T47D (cell line): ENCODE results near the gene FHIT.
A peak's percentile ranks its signal among the peaks of the same experiment; 100 is the strongest.

Source experiments
- DNase-seq, 2 experiments: peaks; one replicate each; pipeline versions ENCODE4 v3.0.0 to v3.0.0-alpha.2; 2011 to 2012; ENCODE audit warnings: low read depth in 1 of 2, low spot score in 1 of 2
- JUND ChIP-seq: IDR thresholded peaks from 2 replicates; pipeline ENCODE4 v1.6.1; 2012; ENCODE audit warnings: low read depth
- in situ Hi-C: cut with HindIII; loops from 2 replicates; pipeline ENCODE4 v1.10.0; 2016; ENCODE audit warnings: low sequenced_read_pairs, low pct_unique_long_range_greater_than_20kb

The FHIT gene

DNA sequence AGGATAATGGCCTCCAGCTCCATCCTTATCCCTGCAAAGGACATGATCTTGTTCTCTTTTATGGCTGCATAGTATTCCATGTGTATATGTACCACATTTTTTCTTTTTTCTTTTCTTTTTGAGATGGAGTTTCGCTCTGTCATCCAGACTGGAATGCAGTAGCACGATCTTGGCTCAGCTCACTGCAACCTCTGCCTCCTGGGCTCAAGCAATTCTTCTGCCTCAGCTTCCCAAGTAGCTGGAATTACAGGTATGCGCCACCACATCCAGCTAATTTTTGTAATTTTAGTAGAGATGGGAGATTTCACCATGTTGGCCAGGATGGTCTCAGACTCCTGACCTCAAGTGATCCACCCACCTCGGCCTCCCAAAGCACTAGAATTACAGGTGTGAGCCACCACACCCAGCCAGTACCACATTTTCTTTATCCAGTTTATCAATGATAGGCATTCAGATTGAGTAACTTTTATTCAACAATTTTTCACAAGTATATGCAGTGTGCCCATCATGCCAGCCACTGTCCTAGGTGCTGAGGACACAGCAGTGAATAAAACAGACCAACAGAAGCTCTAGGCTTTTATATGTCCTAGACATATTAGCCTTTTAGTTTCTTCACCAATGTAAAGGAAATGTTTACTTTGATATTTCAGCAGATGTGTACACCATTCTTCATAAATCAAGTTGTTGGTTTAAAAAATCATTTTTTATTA, 815.2 kb downstream of the FHIT start:
- in situ Hi-C loops, result no loop called here

DNA sequence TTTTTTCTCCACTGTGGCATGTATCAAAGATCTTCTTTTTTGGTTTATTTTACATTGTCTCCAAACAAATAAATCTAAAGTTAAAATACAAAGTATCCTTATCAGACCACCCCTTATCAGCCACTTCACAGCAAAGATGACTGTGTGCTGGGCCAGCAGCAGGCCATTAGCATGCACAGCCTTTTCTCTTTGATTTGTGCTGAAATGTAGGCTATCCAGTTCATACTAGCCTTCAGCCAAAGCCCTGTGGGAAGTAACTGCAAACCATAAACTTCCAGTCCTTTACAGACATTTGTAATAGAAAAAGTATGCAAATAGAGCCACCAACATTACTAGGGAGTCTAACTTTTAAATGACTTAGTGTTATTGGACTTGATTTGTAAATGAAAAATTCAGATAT, 816.3 kb downstream of the FHIT start:
- no peak for TF ChIP-seq JUND
- no peak for DNase-seq
- in situ Hi-C loops, result no loop called here

More for the DNA sequence above, 815.2 kb downstream of the FHIT start:
- no peak for DNase-seq
- no peak for TF ChIP-seq JUND

DNA sequence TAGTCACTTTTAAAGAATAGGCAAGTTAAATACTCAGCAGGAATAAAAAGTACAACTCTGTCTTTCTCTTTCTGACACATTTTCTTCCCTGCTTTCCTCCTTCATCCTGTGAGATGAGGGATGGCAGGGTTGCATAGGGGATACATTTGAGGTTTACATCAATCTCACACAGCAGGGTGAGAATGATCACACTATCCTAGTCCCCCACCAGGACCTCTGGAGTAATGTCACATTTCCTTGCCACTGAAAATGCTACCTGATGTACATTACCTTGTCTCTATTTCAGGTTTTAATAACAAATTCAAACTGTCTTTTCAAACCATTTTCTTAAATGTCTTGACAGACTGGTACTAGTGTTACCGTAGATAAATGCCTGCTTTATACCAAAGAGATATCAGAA, 816.9 kb downstream of the FHIT start:
- DNase-seq, result no peak
- in situ Hi-C loops, result no loop called here
- no peak for TF ChIP-seq JUND

DNA sequence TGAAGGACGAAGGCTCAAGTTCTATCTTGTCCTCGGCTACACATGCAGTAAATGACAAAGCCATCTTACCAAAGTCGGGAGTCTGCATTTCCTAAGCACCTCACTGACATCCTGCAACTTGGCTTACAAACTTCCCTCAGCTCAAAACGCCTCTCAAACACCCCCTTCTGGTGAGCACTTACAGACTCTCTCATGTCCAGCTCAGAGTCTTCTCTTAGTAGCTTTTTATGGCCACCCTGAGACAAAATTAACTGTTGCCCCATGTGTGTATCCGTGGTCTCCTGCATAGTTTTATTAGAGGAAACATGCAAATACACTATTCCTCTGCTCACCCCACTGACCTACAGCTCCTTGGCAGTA, 819.7 kb downstream of the FHIT start:
- no peak for TF ChIP-seq JUND
- peak in 1 of 2 experiments; percentile 57 for DNase-seq
- in situ Hi-C loops, result no loop called here

DNA sequence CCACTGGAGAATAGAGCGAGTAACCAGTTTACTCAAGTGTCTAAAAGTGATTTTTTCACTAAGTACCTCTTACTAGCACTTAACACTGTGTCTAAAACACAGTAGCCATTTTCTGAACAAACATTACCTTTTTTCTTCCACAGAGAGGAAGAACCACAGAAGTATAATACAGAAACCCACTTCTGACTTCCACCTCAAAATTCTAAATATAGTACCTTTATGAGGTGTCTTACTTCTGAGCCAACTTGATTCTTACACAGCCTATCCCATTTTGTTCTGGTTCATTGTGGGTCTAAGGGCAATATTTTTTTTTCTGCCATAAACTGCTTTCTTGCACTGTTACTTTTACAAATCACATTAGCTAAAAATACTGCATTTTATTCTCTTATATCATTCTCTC, 821.0 kb downstream of the FHIT start:
- in situ Hi-C loops, result no loop called here
- no peak for DNase-seq
- TF ChIP-seq JUND, result no peak

DNA sequence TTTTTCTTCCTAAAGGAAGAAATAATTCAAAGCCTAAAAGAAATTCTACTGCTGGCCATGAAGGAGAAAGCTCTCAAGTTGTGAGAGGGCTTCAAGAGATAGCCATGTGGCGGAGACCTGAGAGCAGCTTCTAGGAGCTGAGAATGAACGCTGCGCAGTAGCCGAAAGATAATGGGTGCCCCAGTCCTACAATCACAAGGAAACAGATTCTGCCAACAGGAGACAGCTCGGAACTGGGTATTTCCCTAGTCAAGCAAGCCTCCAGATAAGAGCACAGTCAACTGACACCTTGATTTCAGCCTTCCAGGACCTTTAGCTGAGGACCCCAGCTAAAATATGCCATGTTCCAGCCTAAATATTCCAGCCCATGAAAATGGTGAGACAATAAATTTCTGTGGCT, 824.1 kb downstream of the FHIT start:
- no peak for TF ChIP-seq JUND
- in situ Hi-C loops, result no loop called here

DNA sequence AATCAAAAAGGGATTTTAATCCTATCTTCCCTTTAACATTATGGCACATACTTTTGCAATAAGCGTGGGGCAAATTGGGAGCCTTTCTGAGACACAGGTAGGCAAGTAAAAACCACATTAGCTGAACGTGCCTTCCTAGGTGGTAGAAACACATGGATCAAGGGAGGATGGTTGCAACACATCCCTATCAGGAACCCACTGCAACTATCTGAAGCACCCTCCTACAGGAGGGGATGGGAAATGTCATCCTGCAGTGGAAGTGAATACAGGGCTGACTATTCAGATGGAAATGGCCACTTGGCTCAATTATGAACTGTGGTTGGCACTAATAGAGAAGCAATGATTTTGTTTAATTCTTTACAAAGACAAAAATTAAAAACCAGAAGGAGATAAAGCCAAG, 826.3 kb downstream of the FHIT start:
- TF ChIP-seq JUND, result no peak
- in situ Hi-C loops, result no loop called here
- no peak for DNase-seq

More for the DNA sequence above, 824.1 kb downstream of the FHIT start:
- no peak for DNase-seq

DNA sequence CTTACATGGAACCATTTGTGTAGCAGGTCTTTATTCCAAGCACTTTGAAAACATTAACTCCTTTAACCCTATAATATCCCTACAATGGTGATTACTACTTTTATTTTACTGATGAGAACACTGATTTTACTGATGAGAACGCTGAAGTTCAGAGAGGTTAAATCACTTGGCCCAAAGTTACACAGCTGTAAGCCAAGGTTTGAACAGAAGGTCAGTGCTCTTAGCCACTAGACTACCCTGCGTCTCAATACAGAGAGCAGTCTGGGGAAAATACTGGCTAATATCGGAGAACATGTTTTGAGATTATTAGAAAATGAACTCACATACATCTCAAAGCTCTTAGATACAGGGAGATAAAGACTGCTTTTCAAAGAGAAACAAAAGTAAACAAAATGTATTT, 827.2 kb downstream of the FHIT start:
- no peak for DNase-seq
- in situ Hi-C loops, result no loop called here
- TF ChIP-seq JUND, result no peak

DNA sequence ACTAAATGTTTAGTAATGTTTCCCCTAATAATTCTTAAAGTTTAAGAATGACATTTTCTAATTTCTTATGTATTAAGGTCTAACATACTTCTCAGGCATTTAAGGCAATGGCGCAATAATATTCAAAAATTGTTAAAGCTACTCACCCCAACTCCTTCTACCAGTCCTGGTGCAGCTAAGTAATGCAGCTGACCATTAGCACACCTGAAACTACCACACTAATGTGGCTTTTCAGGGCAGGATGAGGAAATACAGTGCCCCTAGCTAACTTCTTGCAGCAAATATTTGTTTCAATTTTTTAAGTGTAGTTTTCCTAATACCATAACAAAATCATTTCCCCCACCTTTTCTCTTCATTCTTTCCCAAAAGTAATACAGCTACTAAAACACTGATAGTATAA, 827.7 kb downstream of the FHIT start:
- in situ Hi-C loops, result no loop called here
- no peak for DNase-seq
- TF ChIP-seq JUND, result no peak

DNA sequence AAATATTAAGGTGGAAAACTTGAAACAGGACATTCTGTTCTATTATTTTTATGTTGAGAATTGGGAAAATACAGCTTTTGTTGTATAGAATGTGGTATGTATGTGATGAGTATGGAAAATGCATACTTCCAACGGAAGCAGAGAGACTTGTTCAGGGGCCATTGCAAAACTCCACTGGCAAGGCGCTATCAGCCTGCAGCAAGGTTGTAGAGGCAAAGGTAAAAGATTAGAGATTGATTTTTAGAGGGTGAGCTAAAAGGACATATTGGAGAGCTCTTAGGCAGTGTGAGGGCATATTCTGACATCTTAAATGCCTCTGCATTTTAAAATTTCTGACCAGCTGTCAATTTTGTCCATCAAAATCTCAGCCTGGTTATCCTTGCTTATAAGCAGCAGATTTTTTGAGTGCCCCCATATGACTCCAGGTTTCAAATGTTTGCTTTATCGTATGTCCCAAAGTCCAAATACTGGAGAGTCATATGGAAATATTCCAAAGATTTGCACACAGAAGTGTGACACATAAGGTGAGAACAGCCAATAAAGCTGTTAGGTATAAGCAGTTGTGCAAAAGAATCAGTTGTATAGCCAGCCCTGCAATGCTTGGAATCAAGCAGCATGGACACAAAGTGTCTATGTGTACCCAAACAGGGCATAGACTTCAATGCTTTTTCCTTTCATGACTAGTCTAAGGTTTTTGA, 829.4 kb downstream of the FHIT start:
- DNase-seq, result no peak
- TF ChIP-seq JUND, result no peak
- in situ Hi-C loops, result no loop called here

DNA sequence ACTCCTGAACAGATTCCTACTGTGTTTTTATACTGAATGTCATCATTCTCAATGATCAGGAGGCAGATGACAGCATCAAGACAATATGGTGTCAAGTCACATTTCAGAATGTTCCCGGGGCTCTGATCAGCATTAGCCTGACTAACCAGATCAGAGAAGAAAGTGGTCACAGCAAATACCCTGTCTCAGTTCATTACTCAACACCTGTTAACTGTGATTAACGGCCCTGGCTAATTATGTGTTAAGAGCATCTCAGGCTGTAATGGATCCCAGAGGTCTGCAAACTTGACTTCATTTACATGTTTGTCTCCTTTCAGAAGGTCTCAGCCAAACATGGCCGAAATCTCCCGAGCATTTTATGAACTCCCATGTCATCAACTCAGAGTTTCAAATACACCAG, 833.7 kb downstream of the FHIT start:
- DNase-seq, result no peak
- in situ Hi-C loops, result no loop called here
- TF ChIP-seq JUND, result no peak

DNA sequence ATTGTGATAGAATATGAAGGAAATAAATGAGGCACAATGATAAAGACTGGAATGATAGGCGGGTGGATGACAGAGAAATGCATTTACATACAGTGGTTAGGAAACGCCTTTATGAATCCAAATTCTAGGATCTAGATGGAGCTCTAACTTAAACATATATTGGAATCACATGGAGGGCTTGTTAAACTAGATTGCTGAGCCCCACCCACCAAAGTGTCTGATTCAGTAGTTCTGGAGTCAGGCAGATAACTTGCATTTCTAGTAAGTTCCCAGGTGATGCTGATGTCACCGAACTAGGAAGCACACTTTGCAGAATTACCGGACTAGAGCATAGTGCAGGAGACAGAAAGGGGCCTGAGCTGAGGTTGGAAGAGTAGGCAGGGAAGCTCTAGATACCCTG, 837.2 kb downstream of the FHIT start:
- no peak for DNase-seq
- TF ChIP-seq JUND, result no peak
- in situ Hi-C loops, result no loop called here

DNA sequence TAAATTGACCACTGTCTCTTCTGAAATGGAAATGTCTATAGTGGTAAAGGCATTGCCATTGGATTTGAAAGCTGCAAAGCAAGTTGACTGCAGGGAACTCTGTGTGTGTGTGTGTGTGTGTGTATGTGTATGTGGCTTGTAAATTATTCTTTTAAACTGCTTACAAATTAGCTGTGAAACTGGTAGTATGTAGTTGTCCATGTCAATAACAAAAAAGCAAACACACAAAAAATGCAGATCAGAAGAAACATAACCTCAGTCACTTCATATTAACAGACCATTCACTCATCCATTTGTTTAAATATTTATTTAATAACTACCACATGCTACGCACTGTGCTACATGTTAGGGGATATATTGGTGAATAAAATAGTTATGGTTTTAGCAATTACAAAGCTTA, 837.7 kb downstream of the FHIT start:
- in situ Hi-C loops, result no loop called here
- no peak for TF ChIP-seq JUND
- DNase-seq, result no peak

DNA sequence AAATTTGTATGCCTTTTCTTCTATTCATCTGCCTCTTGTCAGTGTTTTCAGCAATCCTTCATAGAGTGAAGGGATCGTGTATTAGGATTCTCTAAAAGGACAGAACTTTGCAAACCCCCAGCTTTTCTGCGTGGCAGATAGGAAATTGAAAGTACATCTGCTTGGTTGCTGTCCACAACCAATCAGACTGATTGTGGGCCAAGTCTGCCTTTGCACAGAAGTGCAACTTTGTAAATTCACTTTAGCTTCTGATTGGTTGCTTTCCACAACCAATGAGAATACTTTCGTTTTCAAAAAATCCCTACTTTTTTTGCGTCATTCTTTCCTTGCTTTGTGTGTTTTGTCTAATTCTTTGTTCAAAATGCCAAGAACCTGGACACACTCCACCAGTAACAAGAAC, 847.4 kb downstream of the FHIT start:
- peak in 1 of 2 experiments; percentile 21 for DNase-seq
- TF ChIP-seq JUND, result no peak
- in situ Hi-C loops, result no loop called here
